SU-DHL-6 (cell line): ENCODE measurements around the gene ANTXRL.

Source experiments
- H2AFZ ChIP-seq: fragments of 200-600 bp; sonication (generic); 2 replicates; pipeline ENCODE4 v1.6.1; 2014; ENCODE audit warnings: low read depth, mild to moderate bottlenecking, moderate library complexity, mixed read lengths, antibody characterized with exemption, low read length; ENCODE audit not compliant: severe bottlenecking
- H3F3A ChIP-seq: fragments of 200-600 bp; shearing (Covaris generic); 2 replicates; pipeline ENCODE4 v1.6.0; 2016; ENCODE audit warnings: antibody characterized with exemption, mild to moderate bottlenecking; ENCODE audit not compliant: insufficient read depth
- H3K27ac ChIP-seq: fragments of 200-600 bp; sonication (generic); 2 replicates; pipeline ENCODE4 v1.5.1; 2016; ENCODE audit warnings: low read depth, mild to moderate bottlenecking, low read length, moderate library complexity, mixed read lengths
- H3K27me3 ChIP-seq: fragments of 200-600 bp; sonication (generic), shearing (Covaris generic); 2 replicates; pipeline ENCODE4 v1.6.0; 2014; ENCODE audit warnings: mild to moderate bottlenecking, low read length
- H3K36me3 ChIP-seq: fragments of 200-600 bp; sonication (generic); 2 replicates; pipeline ENCODE4 v1.6.1; 2014; ENCODE audit warnings: mild to moderate bottlenecking, low read length, mixed read lengths
- H3K4me2 ChIP-seq: fragments of 300-600, 200-600 bp; shearing (Covaris generic), sonication (generic); 2 replicates; pipeline ENCODE4 v1.6.0; 2014; ENCODE audit warnings: low read length, low read depth, mild to moderate bottlenecking; ENCODE audit not compliant: poor library complexity, severe bottlenecking
- H3K4me3 ChIP-seq: fragments of 200-600 bp; sonication (generic); 2 replicates; pipeline ENCODE4 v1.5.1; 2014; ENCODE audit warnings: antibody characterized with exemption, low read length, mild to moderate bottlenecking, mixed read lengths; ENCODE audit not compliant: insufficient read depth, poor library complexity, severe bottlenecking
- H3K79me2 ChIP-seq: fragments of 200-600 bp; sonication (generic); 2 replicates; pipeline ENCODE4 v1.6.1; 2014; ENCODE audit warnings: mild to moderate bottlenecking, low read length, moderate library complexity; ENCODE audit not compliant: insufficient read depth
- H3K9ac ChIP-seq: fragments of 200-600 bp; sonication (generic); 2 replicates; pipeline ENCODE4 v1.7.0; 2014; ENCODE audit warnings: mild to moderate bottlenecking, low read length
- H3K9me2 ChIP-seq: fragments of 200-600 bp; sonication (generic); replicated peaks from 2 replicates; pipeline ENCODE4 v1.6.1; 2014; ENCODE audit warnings: low read length; ENCODE audit not compliant: insufficient read depth
- H3K9me3 ChIP-seq: fragments of 200-600 bp; sonication (generic); 2 replicates; pipeline ENCODE4 v1.6.1; 2014; ENCODE audit warnings: low read length, mixed read lengths; ENCODE audit not compliant: insufficient read depth
- H4K20me1 ChIP-seq: fragments of 200-600 bp; sonication (generic); 2 replicates; pipeline ENCODE4 v1.6.1; 2014; ENCODE audit warnings: low read depth, mild to moderate bottlenecking, antibody characterized with exemption, low read length, moderate library complexity, mixed read lengths
- EZH2phosphoT487 ChIP-seq: fragments of 200-600 bp; sonication (generic), shearing (Covaris generic); conservative IDR thresholded peaks from 2 replicates; pipeline ENCODE4 v1.6.1; 2018; ENCODE audit warnings: mild to moderate bottlenecking, antibody characterized with exemption, low read length, moderate library complexity, mixed read lengths
- TF ChIP-seq, protein P1 (sequence below): fragments of 200-600 bp; sonication (generic); IDR thresholded peaks from one replicate; pipeline ENCODE4 v1.5.1; 2017; ENCODE audit warnings: antibody characterized with exemption, mild to moderate bottlenecking, low read length, moderate library complexity; ENCODE audit not compliant: insufficient read depth, poor library complexity, severe bottlenecking

The ANTXRL gene

DNA sequence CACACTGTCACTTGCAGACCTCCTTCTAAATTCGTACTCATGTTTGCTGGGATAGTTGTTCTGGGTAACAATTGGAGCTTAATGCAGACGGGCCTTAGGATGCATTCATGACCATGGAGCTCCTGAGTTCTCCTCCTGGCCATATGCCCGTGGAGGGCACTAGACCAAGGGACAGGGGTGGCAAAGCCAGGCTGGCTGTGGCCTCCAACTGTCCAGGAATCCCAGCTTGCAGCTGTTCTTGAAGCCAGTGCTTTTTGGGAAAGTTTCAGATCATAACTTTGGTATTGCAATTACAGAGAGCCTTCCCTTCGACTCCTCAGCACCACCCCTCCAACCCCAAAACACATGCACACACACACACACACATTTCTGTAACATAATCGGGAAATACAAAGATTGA is 30.6 kb downstream of the ANTXRL start:
- Histone ChIP-seq H3K36me3 (no peaks in the 10 kb centered on the region), H3K27ac (no peak overlapping the region), H3F3A (no peaks in the 10 kb centered on the region), H3K9me2 (no peaks in the 10 kb centered on the region), H4K20me1 (no peaks in the 10 kb centered on the region), H3K79me2 (no peaks in the 10 kb centered on the region), H2AFZ (no peak overlapping the region), H3K9me3 (no peaks in the 10 kb centered on the region), H3K4me3 (no peak overlapping the region), H3K4me2 (no peak overlapping the region), H3K9ac (no peak overlapping the region), H3K27me3 (no peaks in the 10 kb centered on the region)
- TF ChIP-seq, protein P1, sequence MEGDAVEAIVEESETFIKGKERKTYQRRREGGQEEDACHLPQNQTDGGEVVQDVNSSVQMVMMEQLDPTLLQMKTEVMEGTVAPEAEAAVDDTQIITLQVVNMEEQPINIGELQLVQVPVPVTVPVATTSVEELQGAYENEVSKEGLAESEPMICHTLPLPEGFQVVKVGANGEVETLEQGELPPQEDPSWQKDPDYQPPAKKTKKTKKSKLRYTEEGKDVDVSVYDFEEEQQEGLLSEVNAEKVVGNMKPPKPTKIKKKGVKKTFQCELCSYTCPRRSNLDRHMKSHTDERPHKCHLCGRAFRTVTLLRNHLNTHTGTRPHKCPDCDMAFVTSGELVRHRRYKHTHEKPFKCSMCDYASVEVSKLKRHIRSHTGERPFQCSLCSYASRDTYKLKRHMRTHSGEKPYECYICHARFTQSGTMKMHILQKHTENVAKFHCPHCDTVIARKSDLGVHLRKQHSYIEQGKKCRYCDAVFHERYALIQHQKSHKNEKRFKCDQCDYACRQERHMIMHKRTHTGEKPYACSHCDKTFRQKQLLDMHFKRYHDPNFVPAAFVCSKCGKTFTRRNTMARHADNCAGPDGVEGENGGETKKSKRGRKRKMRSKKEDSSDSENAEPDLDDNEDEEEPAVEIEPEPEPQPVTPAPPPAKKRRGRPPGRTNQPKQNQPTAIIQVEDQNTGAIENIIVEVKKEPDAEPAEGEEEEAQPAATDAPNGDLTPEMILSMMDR, result no peak
- no peak for TF ChIP-seq EZH2phosphoT487

DNA sequence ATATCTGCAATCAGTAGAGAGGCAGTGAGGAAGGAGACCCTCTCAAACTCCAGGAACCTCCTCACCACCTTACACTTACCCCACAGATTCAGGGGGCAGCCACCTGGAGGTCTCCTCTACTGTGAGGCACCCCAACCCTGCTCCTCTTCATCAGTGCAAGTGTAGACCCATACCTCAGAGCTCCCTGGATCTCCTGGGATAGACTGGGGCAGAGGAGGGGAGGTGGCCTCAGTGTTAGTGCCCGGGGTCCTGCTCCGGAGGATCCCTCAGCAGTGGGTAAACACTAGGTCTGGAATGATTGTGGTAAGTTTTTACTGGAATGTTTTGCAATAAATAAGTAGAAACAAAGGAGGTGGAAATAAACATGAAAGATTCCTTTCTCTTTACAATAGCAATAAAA is 31.1 kb downstream of the ANTXRL start:
- H3K36me3 ChIP-seq, result no peaks in the 10 kb centered on the region
- H3K9ac ChIP-seq, result no peak overlapping the region
- no peaks in the 10 kb centered on the region for H3K27me3 ChIP-seq
- H3K4me3 ChIP-seq, result no peak overlapping the region
- no peak for TF ChIP-seq EZH2phosphoT487
- TF ChIP-seq, protein P1, result no peak
- H2AFZ ChIP-seq, result no peak overlapping the region
- no peak overlapping the region for H3K4me2 ChIP-seq
- no peaks in the 10 kb centered on the region for H3K9me3 ChIP-seq
- H3K9me2 ChIP-seq, result no peaks in the 10 kb centered on the region
- H3K79me2 ChIP-seq, result no peaks in the 10 kb centered on the region
- H3F3A ChIP-seq, result no peaks in the 10 kb centered on the region
- no peaks in the 10 kb centered on the region for H4K20me1 ChIP-seq
- H3K27ac ChIP-seq, result no peak overlapping the region

DNA sequence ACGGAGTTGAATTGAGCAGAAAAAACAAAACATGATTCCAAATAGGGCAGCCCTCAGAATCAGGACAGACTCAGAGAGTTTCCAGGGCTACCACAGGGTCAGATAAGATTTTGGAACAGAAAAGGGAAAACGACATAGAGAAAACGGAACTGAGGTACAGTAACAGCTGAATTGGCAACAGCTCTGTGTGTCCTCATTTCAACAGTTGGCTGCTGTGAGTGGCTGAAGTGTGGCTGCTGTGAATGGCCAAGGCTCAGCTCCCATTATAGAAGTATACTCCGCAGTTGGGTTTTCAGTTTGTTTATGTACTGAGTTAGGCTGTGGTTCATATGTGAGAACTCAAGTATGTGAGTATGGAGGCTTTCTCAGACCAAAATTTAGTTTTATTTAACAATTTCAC is 32.0 kb downstream of the ANTXRL start:
- H3K4me2 ChIP-seq, result no peak overlapping the region
- H3K9me2 ChIP-seq, result no peaks in the 10 kb centered on the region
- H3K9ac ChIP-seq, result no peak overlapping the region
- H2AFZ ChIP-seq, result no peak overlapping the region
- no peaks in the 10 kb centered on the region for H3K36me3 ChIP-seq
- no peak overlapping the region for H3K27ac ChIP-seq
- no peaks in the 10 kb centered on the region for H3K9me3 ChIP-seq
- no peak for TF ChIP-seq EZH2phosphoT487
- TF ChIP-seq, protein P1, result no peak
- H3F3A ChIP-seq, result no peaks in the 10 kb centered on the region
- no peaks in the 10 kb centered on the region for H4K20me1 ChIP-seq
- H3K4me3 ChIP-seq, result no peak overlapping the region
- no peaks in the 10 kb centered on the region for H3K27me3 ChIP-seq
- H3K79me2 ChIP-seq, result no peaks in the 10 kb centered on the region

DNA sequence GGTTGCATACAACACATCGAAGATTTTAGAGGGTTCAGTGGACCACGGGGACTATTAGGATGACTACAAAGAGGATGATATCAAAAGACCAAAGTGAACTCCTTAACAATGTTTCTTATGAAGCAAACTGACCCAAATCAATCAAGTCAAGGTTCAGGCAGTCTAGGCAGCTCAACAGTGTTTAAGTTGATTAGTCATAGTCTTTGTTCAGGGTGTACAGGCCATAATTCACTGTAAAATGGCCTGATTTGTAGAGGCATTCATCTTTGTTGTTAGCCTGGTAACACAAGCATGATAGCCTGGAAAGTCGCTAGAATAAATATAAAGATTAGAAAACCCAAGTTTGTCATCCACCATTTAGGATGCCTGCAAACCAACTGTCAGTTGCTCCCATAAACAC is 32.6 kb downstream of the ANTXRL start:
- Histone ChIP-seq H3K9me3 (no peaks in the 10 kb centered on the region), H3K4me2 (no peak overlapping the region), H3K9me2 (no peaks in the 10 kb centered on the region), H3F3A (no peaks in the 10 kb centered on the region), H3K27ac (no peak overlapping the region), H3K9ac (no peak overlapping the region), H2AFZ (no peak overlapping the region), H3K36me3 (no peaks in the 10 kb centered on the region), H3K4me3 (no peak overlapping the region), H3K27me3 (no peaks in the 10 kb centered on the region), H3K79me2 (no peaks in the 10 kb centered on the region), H4K20me1 (no peaks in the 10 kb centered on the region)
- TF ChIP-seq EZH2phosphoT487, result no peak
- TF ChIP-seq, protein P1, result no peak
